GM23338 (cell line): ENCODE data around the gene MAMDC2. TPM values are rescaled to one million over a fixed set of nuclear protein-coding genes. Genes with fewer than 3 reads are reported as not detected.

Source experiments
- ATAC-seq: fragments of 200-7000 bp; cut with Tn5 transposase; 3 replicates; pipeline ENCODE4 v1.9.1; 2020
- DNase-seq: peaks from one replicate; pipeline ENCODE4 v3.0.0-alpha.2; 2015; ENCODE audit warnings: low spot score
- H2AFZ ChIP-seq: fragments of 200-600 bp; sonication (generic); 2 replicates; pipeline ENCODE4 v1.8.0; 2016; ENCODE audit warnings: antibody characterized with exemption, mild to moderate bottlenecking, moderate library complexity
- H3F3A ChIP-seq: fragments of 200-600 bp; sonication (generic); replicated peaks from 2 replicates; pipeline ENCODE4 v1.8.0; 2017; ENCODE audit warnings: antibody characterized with exemption, mixed run types, low read depth
- H3K27ac ChIP-seq: fragments of 200-600 bp; sonication (generic); 2 replicates; pipeline ENCODE4 v1.6.1; 2016; ENCODE audit warnings: low read depth
- H3K27me3 ChIP-seq: fragments of 200-600 bp; sonication (generic); 2 replicates; pipeline ENCODE4 v1.8.0; 2016; ENCODE audit warnings: mild to moderate bottlenecking, mixed run types, moderate library complexity; ENCODE audit not compliant: insufficient read depth
- H3K36me3 ChIP-seq: fragments of 200-600 bp; sonication (generic); 2 replicates; pipeline ENCODE4 v1.8.0; 2016; ENCODE audit warnings: mild to moderate bottlenecking; ENCODE audit not compliant: insufficient read depth
- H3K4me1 ChIP-seq: fragments of 200-600 bp; sonication (generic); 2 replicates; pipeline ENCODE4 v1.8.0; 2016; ENCODE audit warnings: mild to moderate bottlenecking, moderate library complexity; ENCODE audit not compliant: insufficient read depth
- H3K4me2 ChIP-seq: fragments of 200-600 bp; sonication (generic); 2 replicates; pipeline ENCODE4 v1.7.1; 2017; ENCODE audit warnings: mixed run types
- H3K4me3 ChIP-seq: fragments of 200-600 bp; sonication (generic); 2 replicates; pipeline ENCODE4 v1.6.1; 2016; ENCODE audit warnings: mixed run types
- H3K79me2 ChIP-seq: fragments of 200-600 bp; sonication (generic); replicated peaks from 2 replicates; pipeline ENCODE4 v1.8.0; 2017; ENCODE audit warnings: mild to moderate bottlenecking; ENCODE audit not compliant: insufficient read depth
- H3K9me2 ChIP-seq: fragments of 200-600 bp; sonication (generic); 2 replicates; pipeline ENCODE4 v1.8.0; 2017; ENCODE audit not compliant: insufficient read depth
- H4K20me1 ChIP-seq: fragments of 200-600 bp; sonication (generic); replicated peaks from 2 replicates; pipeline ENCODE4 v1.8.0; 2017; ENCODE audit warnings: mild to moderate bottlenecking; ENCODE audit not compliant: insufficient read depth
- H3K27ac Mint-ChIP-seq: 2 replicates; pipeline ENCODE4 v1.8.0; 2020; ENCODE audit warnings: inconsistent platforms, mild to moderate bottlenecking, moderate library complexity, mixed read lengths
- H3K27me3 Mint-ChIP-seq: 3 replicates; pipeline ENCODE4 v1.8.0; 2022; ENCODE audit warnings: low read depth, mild to moderate bottlenecking, moderate library complexity, mixed read lengths, inconsistent platforms; ENCODE audit not compliant: insufficient read depth, poor library complexity
- H3K36me3 Mint-ChIP-seq: 3 replicates; pipeline ENCODE4 v1.8.0; 2021; ENCODE audit warnings: low read depth, mild to moderate bottlenecking, inconsistent platforms, moderate library complexity, mixed read lengths
- H3K4me1 Mint-ChIP-seq: 3 replicates; pipeline ENCODE4 v1.8.0; 2020; ENCODE audit warnings: mild to moderate bottlenecking, inconsistent platforms, mixed read lengths
- H3K4me3 Mint-ChIP-seq: 3 replicates; pipeline ENCODE4 v1.8.0; 2021; ENCODE audit warnings: moderate library complexity, mild to moderate bottlenecking, inconsistent platforms, mixed read lengths
- H3K9me3 Mint-ChIP-seq: 3 replicates; pipeline ENCODE4 v1.8.0; 2020; ENCODE audit warnings: moderate library complexity, mild to moderate bottlenecking, inconsistent platforms, mixed read lengths
- CREB1 ChIP-seq: fragments of 250-450 bp; sonication (Bioruptor Pico); IDR thresholded peaks from 2 replicates; pipeline ENCODE4 v1.5.0; 2020; ENCODE audit warnings: low read depth, mild to moderate bottlenecking, moderate library complexity
- EZH2 ChIP-seq: fragments of 200-600 bp; sonication (generic); IDR thresholded peaks from one replicate; pipeline ENCODE4 v1.8.0; 2017; ENCODE audit warnings: antibody characterized with exemption, mild to moderate bottlenecking, low read depth; ENCODE audit not compliant: unreplicated experiment
- EZH2phosphoT487 ChIP-seq: fragments of 200-600 bp; sonication (generic); IDR thresholded peaks from one replicate; pipeline ENCODE4 v1.8.1; 2018; ENCODE audit warnings: antibody characterized with exemption; ENCODE audit not compliant: unreplicated experiment
- NANOG ChIP-seq: IDR thresholded peaks from 2 replicates; pipeline ENCODE4 v1.6.1; 2016; ENCODE audit warnings: antibody characterized with exemption, borderline replicate concordance
- POLR2AphosphoS5 ChIP-seq: IDR thresholded peaks from 2 replicates; pipeline ENCODE4 v1.6.1; 2016; ENCODE audit warnings: antibody characterized with exemption, low read depth
- REST ChIP-seq: IDR thresholded peaks from one replicate; pipeline ENCODE4 v1.6.1; 2018; ENCODE audit warnings: antibody characterized with exemption; ENCODE audit not compliant: unreplicated experiment
- ZNF114 ChIP-seq: fragments of 250-450 bp; sonication (Bioruptor Pico); IDR thresholded peaks from 2 replicates; pipeline ENCODE4 v1.5.0; 2020; ENCODE audit warnings: mild to moderate bottlenecking, moderate library complexity
- ZNF331 ChIP-seq: fragments of 250-450 bp; sonication (Bioruptor Pico); IDR thresholded peaks from 2 replicates; pipeline ENCODE4 v1.5.0; 2020; ENCODE audit warnings: low read depth, mild to moderate bottlenecking, moderate library complexity
- polyA plus RNA-seq: library from polyadenylated mRNA; unstranded; fragments of >200 nt; fragmentation: Nextera tagmentation; extraction: Ambion mirVana; gene quantifications from 2 replicates; pipeline ENCODE4 v1.2.1, GENCODE V29; 2016
- small RNA-seq: library from RNA; depleted of rRNA; stranded (forward); fragments of <200 nt; gene quantifications from one replicate; pipeline ENCODE3, GENCODE V24; 2014; ENCODE audit warnings: low replicate concordance
- total RNA-seq: library from RNA; depleted of rRNA; stranded (reverse); fragments of >200 nt; shearing (Covaris generic); gene quantifications from 2 replicates; pipeline ENCODE4 v1.2.3, GENCODE V29; 2014; rRNA removed
- TF ChIP-seq, protein P1 (sequence below), 2 experiments: fragments of 200-600 bp in 1 of 2; sonication (generic) in 1 of 2; conservative IDR thresholded peaks; 2 replicates each; pipeline versions ENCODE4 v1.5.1 to v1.6.1; 2016 to 2017; ENCODE audit warnings: antibody characterized with exemption in 2 of 2, low read depth in 2 of 2, mild to moderate bottlenecking in 2 of 2, moderate library complexity in 1 of 2

MAMDC2 gene
- total and polyA plus RNA-seq, 2 experiments from 2014 or later, result 7.7 to 19.6 TPM

DNA sequence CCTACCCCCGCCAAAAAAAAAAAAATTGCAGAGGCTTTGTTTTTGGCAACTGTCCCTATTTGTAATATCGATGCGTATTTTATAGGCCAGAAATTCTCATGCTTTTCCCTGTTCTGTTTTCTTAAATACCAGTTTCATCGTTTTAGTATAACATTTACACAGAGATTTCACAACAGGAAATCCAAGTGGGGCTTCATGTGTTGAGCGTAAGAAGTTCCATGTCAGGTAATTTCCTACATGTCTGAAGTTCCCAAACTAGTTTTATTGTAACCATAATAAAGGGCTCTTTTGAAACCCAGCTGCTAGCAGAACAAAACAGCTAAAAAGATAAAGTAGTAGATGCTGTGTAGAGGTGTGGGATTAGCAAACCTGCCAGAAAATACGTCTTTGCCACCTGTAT, 219.3 kb downstream of the MAMDC2 start:
- Histone ChIP-seq H4K20me1 (peaks cover 16% of the 10 kb centered on the region), H2AFZ (no peak overlapping the region), H3K4me2 (no peak overlapping the region), H3K79me2 (peaks cover 59% of the 10 kb centered on the region), H3F3A (no peaks in the 10 kb centered on the region), H3K36me3 (peaks cover 23% of the 10 kb centered on the region), H3K27me3 (no peaks in the 10 kb centered on the region), H3K4me1 (peaks cover 25% of the 10 kb centered on the region), H3K4me3 (no peak overlapping the region), H3K27ac (no peak overlapping the region), H3K9me2 (no peaks in the 10 kb centered on the region)
- Mint-ChIP-seq H3K4me3 (no peak overlapping the region), H3K27ac (no peak overlapping the region), H3K4me1 (peaks cover 33% of the 10 kb centered on the region), H3K9me3 (no peaks in the 10 kb centered on the region), H3K36me3 (peaks cover 38% of the 10 kb centered on the region), H3K27me3 (no peaks in the 10 kb centered on the region)
- DNase-seq, result no peak
- TF ChIP-seq ZNF331 (CRISPR knock-in tag), result no peak
- no peak for TF ChIP-seq NANOG
- no peak for TF ChIP-seq POLR2AphosphoS5
- no peak for ATAC-seq

- TF ChIP-seq EZH2, result no peak
- no peak for TF ChIP-seq EZH2phosphoT487
- TF ChIP-seq CREB1 (CRISPR knock-in tag), result no peak
- no peak for TF ChIP-seq ZNF114 (CRISPR knock-in tag)
- TF ChIP-seq, protein P1, sequence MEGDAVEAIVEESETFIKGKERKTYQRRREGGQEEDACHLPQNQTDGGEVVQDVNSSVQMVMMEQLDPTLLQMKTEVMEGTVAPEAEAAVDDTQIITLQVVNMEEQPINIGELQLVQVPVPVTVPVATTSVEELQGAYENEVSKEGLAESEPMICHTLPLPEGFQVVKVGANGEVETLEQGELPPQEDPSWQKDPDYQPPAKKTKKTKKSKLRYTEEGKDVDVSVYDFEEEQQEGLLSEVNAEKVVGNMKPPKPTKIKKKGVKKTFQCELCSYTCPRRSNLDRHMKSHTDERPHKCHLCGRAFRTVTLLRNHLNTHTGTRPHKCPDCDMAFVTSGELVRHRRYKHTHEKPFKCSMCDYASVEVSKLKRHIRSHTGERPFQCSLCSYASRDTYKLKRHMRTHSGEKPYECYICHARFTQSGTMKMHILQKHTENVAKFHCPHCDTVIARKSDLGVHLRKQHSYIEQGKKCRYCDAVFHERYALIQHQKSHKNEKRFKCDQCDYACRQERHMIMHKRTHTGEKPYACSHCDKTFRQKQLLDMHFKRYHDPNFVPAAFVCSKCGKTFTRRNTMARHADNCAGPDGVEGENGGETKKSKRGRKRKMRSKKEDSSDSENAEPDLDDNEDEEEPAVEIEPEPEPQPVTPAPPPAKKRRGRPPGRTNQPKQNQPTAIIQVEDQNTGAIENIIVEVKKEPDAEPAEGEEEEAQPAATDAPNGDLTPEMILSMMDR (conservative IDR thresholded peaks at IDR 0.05; ENCODE audit: low read depth in 2 of 2), result no peak
- no peak for TF ChIP-seq NANOG
- TF ChIP-seq REST, result no peak
- H3K4me3 Mint-ChIP-seq, result no peak overlapping the region
- DNase-seq (no peak), ATAC-seq (no peak)
- H3K4me2 ChIP-seq, result no peak overlapping the region
- peaks cover 38% of the 10 kb centered on the region for H3K36me3 Mint-ChIP-seq
- no peak overlapping the region for H3K4me3 ChIP-seq
- H3K27me3 ChIP-seq, result no peaks in the 10 kb centered on the region
- H3K4me1 ChIP-seq, result peaks cover 22% of the 10 kb centered on the region
- H2AFZ ChIP-seq, result no peak overlapping the region
- peaks cover 23% of the 10 kb centered on the region for H3K36me3 ChIP-seq
- H3F3A ChIP-seq, result no peaks in the 10 kb centered on the region
- H3K4me1 Mint-ChIP-seq, result peaks cover 29% of the 10 kb centered on the region
- H3K27ac Mint-ChIP-seq, result no peak overlapping the region
- H3K79me2 ChIP-seq, result peaks cover 59% of the 10 kb centered on the region
- H3K9me2 ChIP-seq, result no peaks in the 10 kb centered on the region
- no peaks in the 10 kb centered on the region for H3K9me3 Mint-ChIP-seq
- no peaks in the 10 kb centered on the region for H3K27me3 Mint-ChIP-seq
- peaks cover 16% of the 10 kb centered on the region for H4K20me1 ChIP-seq
- H3K27ac ChIP-seq, result no peak overlapping the region
Measured at GRCh38 chr9:70263421-70263820, 219.8 kb downstream of the MAMDC2 start.

Small RNAs within 50 kb of the gene (small RNA-seq; reads per million reads assigned to genes)
- gene RNU2-5P, result 7.5 reads per million, percentile 95 among the genes with 10 or more reads in this experiment

Other genes starting within 250 kb of the MAMDC2 start
- gene CFAP95, start 223.0 kb upstream of the MAMDC2 start, total RNA-seq, result 48.6 and 69.1 TPM in 2 replicates
- 82.5 and 88.6 TPM in 2 replicates for gene CFAP95, start 223.0 kb upstream of the MAMDC2 start, polyA plus RNA-seq
- 25.5 and 29.0 TPM in 2 replicates for gene SMC5, start 215.1 kb downstream of the MAMDC2 start, total RNA-seq
- 14.8 and 27.9 TPM in 2 replicates for gene SMC5, start 215.1 kb downstream of the MAMDC2 start, polyA plus RNA-seq